H1 (cell line): Measurements from ENCODE around the gene PITPNC1.

ENCODE experiments used
- ASH2L ChIP-seq: fragments of 200-600, 300-600 bp; sonication (generic); IDR thresholded peaks from one replicate; pipeline ENCODE4 v1.7.1; 2017; ENCODE audit warnings: low read length
- ATF3 ChIP-seq: IDR thresholded peaks from 2 replicates; pipeline ENCODE4 v1.6.1; 2011; ENCODE audit warnings: low read depth, mild to moderate bottlenecking, low read length; ENCODE audit not compliant: insufficient read depth
- EP300 ChIP-seq, 2 experiments: IDR thresholded peaks; 1 replicate in 1 of 2; 2 replicates in 1 of 2; pipeline ENCODE4 v1.6.1; 2011 to 2012; ENCODE audit warnings: low read depth in 2 of 2, low read length in 2 of 2, mild to moderate bottlenecking in 2 of 2, borderline replicate concordance in 1 of 2, inconsistent platforms in 1 of 2, moderate library complexity in 1 of 2
- MAX ChIP-seq: IDR thresholded peaks from 2 replicates; pipeline ENCODE4 v1.6.1; 2012; ENCODE audit warnings: inconsistent platforms
- POLR2A ChIP-seq, 2 experiments: IDR thresholded peaks; 1 replicate in 1 of 2; 2 replicates in 1 of 2; pipeline ENCODE4 v1.6.1; 2011; ENCODE audit warnings: low read depth in 2 of 2, low read length in 2 of 2, mild to moderate bottlenecking in 2 of 2; ENCODE audit errors: control extremely low read depth in 1 of 2
- SP2 ChIP-seq: IDR thresholded peaks from 2 replicates; pipeline ENCODE4 v1.6.1; 2012; ENCODE audit warnings: mild to moderate bottlenecking, low read length, inconsistent platforms

GRCh38 chr17:67644061-67644460 lies 267.0 kb downstream of the PITPNC1 start:
- TF ChIP-seq SP2: no peak
- TF ChIP-seq ATF3: no peak
- no peak for TF ChIP-seq MAX
- TF ChIP-seq POLR2A (IDR thresholded peaks at IDR 0.05; ENCODE audit: control extremely low read depth in 1 of 2, low read depth in 2 of 2, low read length in 2 of 2): no peak
- TF ChIP-seq EP300 (IDR thresholded peaks at IDR 0.05; ENCODE audit: borderline replicate concordance in 1 of 2, low read depth in 2 of 2, low read length in 2 of 2): no peak
- no peak for TF ChIP-seq ASH2L
